Endodermal cell (in vitro differentiated cells): ENCODE measurements around the gene SLC16A3. TPM values are rescaled to one million over a fixed set of nuclear protein-coding genes. Genes with fewer than 3 reads are reported as not detected.

Experiments
- DNase-seq: peaks from one replicate; pipeline ENCODE4 v3.0.0-alpha.2; 2017
- H3K27ac ChIP-seq: 2 replicates; pipeline ENCODE4 v1.5.1; 2013; ENCODE audit warnings: mild to moderate bottlenecking, low read depth, low read length, moderate library complexity
- H3K27me3 ChIP-seq: 2 replicates; pipeline ENCODE4 v1.6.1; 2013; ENCODE audit warnings: mild to moderate bottlenecking, low read length, moderate library complexity; ENCODE audit not compliant: insufficient read depth, control insufficient read depth, poor library complexity, severe bottlenecking
- H3K36me3 ChIP-seq: 2 replicates; pipeline ENCODE4 v1.7.0; 2013; ENCODE audit warnings: mild to moderate bottlenecking, low read length, moderate library complexity; ENCODE audit not compliant: control insufficient read depth, insufficient read depth
- H3K4me1 ChIP-seq: one replicate; pipeline ENCODE4 v1.7.0; 2013; ENCODE audit warnings: low read length; ENCODE audit not compliant: control insufficient read depth, insufficient read depth
- H3K4me3 ChIP-seq: 2 replicates; pipeline ENCODE4 v1.5.1; 2013; ENCODE audit warnings: mild to moderate bottlenecking, low read length, moderate library complexity
- H3K9ac ChIP-seq: 2 replicates; pipeline ENCODE4 v1.6.1; 2013; ENCODE audit warnings: mild to moderate bottlenecking, low read length, moderate library complexity; ENCODE audit not compliant: poor library complexity, severe bottlenecking; ENCODE audit errors: extremely low read depth
- H3K9me3 ChIP-seq: 2 replicates; pipeline ENCODE4 v1.6.1; 2013; ENCODE audit warnings: mild to moderate bottlenecking, low read length, moderate library complexity; ENCODE audit not compliant: control insufficient read depth
- H3K27ac Mint-ChIP-seq: 2 replicates; pipeline ENCODE4 v1.8.0; 2020; ENCODE audit warnings: mixed read lengths
- H3K27me3 Mint-ChIP-seq: 2 replicates; pipeline ENCODE4 v1.8.0; 2021; ENCODE audit warnings: mild to moderate bottlenecking, mixed read lengths; ENCODE audit not compliant: insufficient read depth
- H3K36me3 Mint-ChIP-seq: 2 replicates; pipeline ENCODE4 v1.8.0; 2020; ENCODE audit warnings: low read depth, mixed read lengths
- H3K4me1 Mint-ChIP-seq: 2 replicates; pipeline ENCODE4 v1.8.0; 2020; ENCODE audit warnings: mixed read lengths
- H3K4me3 Mint-ChIP-seq: 2 replicates; pipeline ENCODE4 v1.8.0; 2020; ENCODE audit warnings: mild to moderate bottlenecking, moderate library complexity, mixed read lengths
- H3K9me3 Mint-ChIP-seq: 2 replicates; pipeline ENCODE4 v1.8.0; 2020; ENCODE audit warnings: mild to moderate bottlenecking, mixed read lengths
- CTCF ChIP-seq: fragments of 200-600 bp; sonication (generic); conservative IDR thresholded peaks from 2 replicates; pipeline ENCODE4 v1.5.0; 2021; ENCODE audit warnings: antibody characterized with exemption, mild to moderate bottlenecking
- WGBS, 2 experiments: methylation state at CpG; one replicate each; pipeline versions ENCODE4 v1.1.5 to v1.1.7; 2013; ENCODE audit warnings: missing lambda C conversion rate in 2 of 2, mixed read lengths in 1 of 2; ENCODE audit not compliant: insufficient coverage in 1 of 2, insufficient read length in 1 of 2; 5-methylcytosine and 5-hydroxymethylcytosine counted together
- total RNA-seq, 2 donors: library from RNA; stranded (reverse); fragmentation: NEBNext Ultra II Directional in 1 of 2; extraction: Animal tissue kit (Norgen Biotek cat#: 25700) in 1 of 2; gene quantifications; 2 replicates in 1 of 2; 3 replicates in 1 of 2; pipeline ENCODE4 v1.2.1, GENCODE V29; 2021

SLC16A3 gene
- total RNA-seq, 2 donors from 2014 or later: 31.8 to 39.7 TPM

GRCh38 chr17:82276938-82277337, 48.1 kb downstream of the SLC16A3 start:
- Histone ChIP-seq H3K9me3 (no peaks in the 10 kb centered on the region), H3K27ac (no peak overlapping the region), H3K4me3 (no peak overlapping the region), H3K27me3 (no peaks in the 10 kb centered on the region), H3K9ac (no peak overlapping the region), H3K36me3 (peaks cover 3% of the 10 kb centered on the region), H3K4me1 (peaks cover 19% of the 10 kb centered on the region)
- Mint-ChIP-seq H3K9me3 (peaks cover 2% of the 10 kb centered on the region), H3K4me1 (peaks cover 24% of the 10 kb centered on the region), H3K27ac (no peak overlapping the region), H3K27me3 (peaks cover 58% of the 10 kb centered on the region), H3K36me3 (peaks cover 7% of the 10 kb centered on the region), H3K4me3 (no peak overlapping the region)
- DNase-seq: no peak
- TF ChIP-seq CTCF: no peak
- WGBS, 2 experiments: 93 to 96% methylated on average over 5 of the region's 5 CpGs

GRCh38 chr17:82277851-82278250, 49.0 kb downstream of the SLC16A3 start:
- DNase-seq: no peak
- Histone ChIP-seq H3K4me1 (peaks cover 19% of the 10 kb centered on the region), H3K27ac (no peak overlapping the region), H3K4me3 (no peak overlapping the region), H3K36me3 (no peaks in the 10 kb centered on the region), H3K9ac (no peak overlapping the region), H3K27me3 (no peaks in the 10 kb centered on the region), H3K9me3 (no peaks in the 10 kb centered on the region)
- Mint-ChIP-seq H3K4me1 (peaks cover 19% of the 10 kb centered on the region), H3K36me3 (no peaks in the 10 kb centered on the region), H3K4me3 (no peak overlapping the region), H3K9me3 (peaks cover 2% of the 10 kb centered on the region), H3K27ac (no peak overlapping the region), H3K27me3 (peaks cover 58% of the 10 kb centered on the region)
- 83 to 89% methylated on average over 12 of the region's 12 CpGs for WGBS, 2 experiments
- no peak for TF ChIP-seq CTCF

- TF ChIP-seq CTCF: no peak
- Histone ChIP-seq H3K4me1 (peaks cover 19% of the 10 kb centered on the region), H3K36me3 (no peaks in the 10 kb centered on the region), H3K27me3 (no peaks in the 10 kb centered on the region), H3K9me3 (no peaks in the 10 kb centered on the region), H3K4me3 (no peak overlapping the region), H3K9ac (no peak overlapping the region), H3K27ac (no peak overlapping the region)
- Mint-ChIP-seq H3K4me3 (no peak overlapping the region), H3K27ac (peak overlapping the region; percentile 27), H3K27me3 (peaks cover 60% of the 10 kb centered on the region), H3K9me3 (peaks cover 2% of the 10 kb centered on the region), H3K4me1 (peaks cover 19% of the 10 kb centered on the region), H3K36me3 (no peaks in the 10 kb centered on the region)
- 82 to 84% methylated on average over 9 of the region's 9 CpGs for WGBS, 2 experiments
- DNase-seq: no peak
These were observed 49.5 kb downstream of the SLC16A3 start for GRCh38 chr17:82278308-82278707.
